B cell (primary cell): Measurements from ENCODE around the gene PNPLA1. TPM values are rescaled to one million over a fixed set of nuclear protein-coding genes. Genes with fewer than 3 reads are reported as not detected.

Source experiments
- ATAC-seq: fragments of 200-7000 bp; cut with Tn5 transposase; one replicate; pipeline ENCODE4 v1.10.0; 2021; ENCODE audit warnings: low read depth, mild to moderate bottlenecking, moderate number of reproducible peaks, moderate library complexity
- CTCF ChIA-PET: fragments of 350-600 bp; sonication (Branson Sonifier 250); formaldehyde crosslinking; loops from one replicate; lab custom pipeline; 2021; ENCODE audit warnings: antibody characterized with exemption, inconsistent platforms; lab: Charles Lee
- POLR2A ChIA-PET: fragments of 350-600 bp; sonication (Branson Sonifier 250); formaldehyde crosslinking; loops from one replicate; lab custom pipeline; 2021; ENCODE audit warnings: antibody characterized with exemption; lab: Charles Lee
- DNase-seq: peaks from one replicate; pipeline ENCODE4 v3.0.0; 2013
- H2AFZ ChIP-seq: 2 replicates; pipeline ENCODE4 v1.6.1; 2012; ENCODE audit warnings: mild to moderate bottlenecking, low read depth, low read length; ENCODE audit not compliant: insufficient read depth, poor library complexity, severe bottlenecking
- H3K27ac ChIP-seq, 2 donors: 1 replicate in 1 of 2; 2 replicates in 1 of 2; pipeline ENCODE4 v1.5.1; 2012 to 2013; ENCODE audit warnings: low read length in 2 of 2, mild to moderate bottlenecking in 2 of 2, moderate library complexity in 1 of 2
- H3K27me3 ChIP-seq, 4 experiments: fragments of 200-600 bp in 1 of 4; sonication (generic) in 1 of 4; replicated peaks in 1 of 4; 1 replicate in 2 of 4; 2 replicates in 2 of 4; pipeline versions ENCODE4 v1.6.1 to v1.7.0; 2013 to 2016; ENCODE audit warnings: low read length in 3 of 4, mild to moderate bottlenecking in 2 of 4, mixed read lengths in 1 of 4, moderate library complexity in 1 of 4; ENCODE audit not compliant: insufficient read depth in 4 of 4, control insufficient read depth in 3 of 4; ENCODE audit errors: control extremely low read depth in 1 of 4
- H3K36me3 ChIP-seq, 2 experiments: replicated peaks in 1 of 2; 1 replicate in 1 of 2; 2 replicates in 1 of 2; pipeline versions ENCODE4 v1.6.1 to v1.7.1; 2013; ENCODE audit warnings: low read length in 1 of 2; ENCODE audit not compliant: insufficient read depth in 2 of 2, control insufficient read depth in 1 of 2; ENCODE audit errors: control extremely low read depth in 1 of 2, extremely low read depth in 1 of 2
- H3K4me1 ChIP-seq, 2 donors: fragments of 200-600 bp in 1 of 2; sonication (generic) in 1 of 2; 1 replicate in 1 of 2; 2 replicates in 1 of 2; pipeline versions ENCODE4 v1.5.1 to v1.6.1; 2013 to 2017; ENCODE audit warnings: low read length in 2 of 2; ENCODE audit not compliant: control insufficient read depth in 2 of 2, insufficient read depth in 2 of 2
- H3K4me2 ChIP-seq: replicated peaks from 2 replicates; pipeline ENCODE3; 2012; ENCODE audit warnings: mild to moderate bottlenecking, low read depth, low read length; ENCODE audit not compliant: poor library complexity, severe bottlenecking
- H3K4me3 ChIP-seq, 5 experiments: fragments of 200-600 bp in 1 of 5; sonication (generic) in 1 of 5; 1 replicate in 3 of 5; 2 replicates in 2 of 5; pipeline versions ENCODE4 v1.5.1 to v1.7.0; 2011 to 2016; ENCODE audit warnings: low read length in 4 of 5, mild to moderate bottlenecking in 4 of 5, low read depth in 2 of 5, control low read depth in 1 of 5, moderate library complexity in 1 of 5; ENCODE audit not compliant: insufficient read depth in 1 of 5; ENCODE audit errors: control extremely low read depth in 1 of 5, extremely low read depth in 1 of 5
- H3K79me2 ChIP-seq: fragments of 200-600 bp; sonication (generic); one replicate; pipeline ENCODE4 v1.6.0; 2016; ENCODE audit warnings: low read length; ENCODE audit not compliant: control insufficient read depth, insufficient read depth
- H3K9ac ChIP-seq: fragments of 200-600 bp; sonication (generic); 2 replicates; pipeline ENCODE4 v1.6.1; 2017; ENCODE audit warnings: mild to moderate bottlenecking, low read length, moderate library complexity
- H3K9me3 ChIP-seq, 3 donors: one replicate each; pipeline versions ENCODE4 v1.6.1 to v1.7.1; 2013; ENCODE audit warnings: low read length in 2 of 3; ENCODE audit not compliant: control insufficient read depth in 2 of 3, insufficient read depth in 1 of 3; ENCODE audit errors: control extremely low read depth in 1 of 3
- H4K20me1 ChIP-seq: 2 replicates; pipeline ENCODE4 v1.6.0; 2012; ENCODE audit warnings: mild to moderate bottlenecking, low read length; ENCODE audit not compliant: insufficient read depth, control insufficient read depth, poor library complexity, severe bottlenecking
- H3K27ac Mint-ChIP-seq: one replicate; pipeline ENCODE4 v1.8.0; 2021; ENCODE audit warnings: mixed read lengths
- H3K27me3 Mint-ChIP-seq: one replicate; pipeline ENCODE4 v1.8.0; 2021; ENCODE audit warnings: mixed read lengths
- H3K4me1 Mint-ChIP-seq: one replicate; pipeline ENCODE4 v1.8.0; 2021; ENCODE audit warnings: mixed read lengths
- H3K4me3 Mint-ChIP-seq: one replicate; pipeline ENCODE4 v1.8.0; 2021; ENCODE audit warnings: mixed read lengths
- H3K9me3 Mint-ChIP-seq: one replicate; pipeline ENCODE4 v1.8.0; 2022; ENCODE audit warnings: mixed read lengths; ENCODE audit not compliant: insufficient read depth
- CTCF ChIP-seq: fragments of 200-600 bp; IDR thresholded peaks from one replicate; pipeline ENCODE4 v1.8.0; 2022; ENCODE audit warnings: antibody characterized with exemption, mild to moderate bottlenecking
- EZH2 ChIP-seq: IDR thresholded peaks from 2 replicates; pipeline ENCODE4 v1.6.1; 2012; ENCODE audit warnings: borderline replicate concordance, low read depth, mild to moderate bottlenecking, moderate library complexity, low read length; ENCODE audit not compliant: insufficient read depth, poor library complexity, severe bottlenecking
- WGBS: methylation state at CpG from one replicate; pipeline ENCODE4 v1.1.5; 2013; ENCODE audit warnings: missing lambda C conversion rate; ENCODE audit not compliant: insufficient coverage; 5-methylcytosine and 5-hydroxymethylcytosine counted together
- intact Hi-C: fragments of 100-400 bp; cut with micrococcal nuclease; formaldehyde crosslinking; loops from one replicate; pipeline ENCODE4 v1.10.0; 2022
- polyA plus RNA-seq: library from polyadenylated mRNA; depleted of rRNA; stranded (reverse); fragments of >200 nt; gene quantifications from 2 replicates; pipeline ENCODE4 v1.2.3, GENCODE V29; 2012
- total RNA-seq, 2 donors: library from RNA; stranded (reverse); fragments of 120-200 nt in 1 of 2; gene quantifications; 1 replicate in 1 of 2; 2 replicates in 1 of 2; pipeline versions ENCODE4 v1.2.3 to v1.2.4, GENCODE V29; 2013 to 2022

PNPLA1 gene
- total and polyA plus RNA-seq, 2 donors (not counting 1 experiment from before 2014, with no cell fraction given), result 0.12 TPM; not detected in 1

GRCh38 chr6:36339146-36339545, 69.3 kb downstream of the PNPLA1 start:
- ChIA-PET POLR2A (no interaction called here), CTCF (no interaction called here)
- no peak for ATAC-seq
- H4K20me1 ChIP-seq, result no peaks in the 10 kb centered on the region
- H3K9ac ChIP-seq, result no peak overlapping the region
- Mint-ChIP-seq H3K4me1 (peaks cover 22% of the 10 kb centered on the region), H3K4me3 (no peak overlapping the region), H3K9me3 (no peaks in the 10 kb centered on the region), H3K27ac (no peak overlapping the region), H3K27me3 (peaks cover 32% of the 10 kb centered on the region)
- WGBS, result 88% methylated on average over 10 of the region's 12 CpGs
- no peak overlapping the region for H3K4me3 ChIP-seq
- no peak overlapping the region for H3K27ac ChIP-seq
- no peak for DNase-seq
- intact Hi-C loops, result no loop called here
- H3K4me2 ChIP-seq, result no peak overlapping the region
- H3K79me2 ChIP-seq, result no peaks in the 10 kb centered on the region
- no peaks in the 10 kb centered on the region for H3K9me3 ChIP-seq
- peaks cover 0 to 17% (median 0%) of the 10 kb centered on the region in 4 experiments for H3K27me3 ChIP-seq
- H3K4me1 ChIP-seq, result peaks cover 15 to 26% of the 10 kb centered on the region in 2 donors
- TF ChIP-seq CTCF (no peak), EZH2 (no peak)
- H3K36me3 ChIP-seq, result no peaks in the 10 kb centered on the region
- no peak overlapping the region for H2AFZ ChIP-seq

GRCh38 chr6:36340306-36340617, 70.4 kb downstream of the PNPLA1 start:
- POLR2A ChIA-PET, result no interaction called here
- H3K4me3 Mint-ChIP-seq, result peak overlapping the region; percentile 84

More at GRCh38 chr6:36340306-36340617, 70.4 kb downstream of the PNPLA1 start:
- Histone ChIP-seq H4K20me1 (no peaks in the 10 kb centered on the region), H3K4me2 (no peak overlapping the region), H3K9me3 (no peaks in the 10 kb centered on the region), H3K4me3 (no peak overlapping the region), H3K27ac (no peak overlapping the region), H3K36me3 (no peaks in the 10 kb centered on the region), H3K9ac (no peak overlapping the region), H3K27me3 (peaks cover 0 to 11% (median 0%) of the 10 kb centered on the region in 4 experiments), H2AFZ (no peak overlapping the region), H3K79me2 (no peaks in the 10 kb centered on the region), H3K4me1 (peaks cover 15 to 26% of the 10 kb centered on the region in 2 donors)
- Mint-ChIP-seq H3K27me3 (peaks cover 21% of the 10 kb centered on the region), H3K4me1 (peaks cover 18% of the 10 kb centered on the region), H3K27ac (no peak overlapping the region), H3K9me3 (no peaks in the 10 kb centered on the region)
- CTCF ChIA-PET, result interaction anchor here (1.2 to 4.2 kb wide), 11 partner anchors 7 to 442 kb away, joined by 3 to 32 read pairs (median 9); no protein-coding TSS in a partner anchor
- ATAC-seq (no peak), DNase-seq (no peak)
- no peak for TF ChIP-seq EZH2
- TF ChIP-seq CTCF, result no peak
- intact Hi-C loops, result loop anchor here (5.0 kb wide), 1 partner anchor 313 kb away; the partner anchor contains the start of gene MAPK14
- WGBS, result 84% methylated on average over 12 of the region's 12 CpGs
